ENCODE measurements around the gene SLC8A2.

Gene SLC8A2

DNA sequence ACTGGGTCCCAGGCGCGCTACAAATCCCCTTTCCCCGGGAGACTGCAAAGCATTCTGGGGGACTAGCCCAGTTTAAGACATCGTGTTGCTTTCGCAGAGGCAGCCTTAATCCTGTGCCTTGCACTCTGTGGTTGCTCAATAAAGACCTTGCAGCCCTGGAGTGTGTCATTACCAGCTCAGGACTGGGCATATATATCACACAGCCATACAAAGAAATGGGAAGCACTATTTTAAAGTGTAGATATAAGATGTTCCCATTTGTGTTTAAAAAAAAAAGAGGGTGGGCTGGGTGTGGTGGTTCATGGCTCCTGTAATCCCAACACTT lies 32.1 kb upstream of the SLC8A2 start:
- DNase-seq (ENCODE audit: low spot score): no peak

DNA sequence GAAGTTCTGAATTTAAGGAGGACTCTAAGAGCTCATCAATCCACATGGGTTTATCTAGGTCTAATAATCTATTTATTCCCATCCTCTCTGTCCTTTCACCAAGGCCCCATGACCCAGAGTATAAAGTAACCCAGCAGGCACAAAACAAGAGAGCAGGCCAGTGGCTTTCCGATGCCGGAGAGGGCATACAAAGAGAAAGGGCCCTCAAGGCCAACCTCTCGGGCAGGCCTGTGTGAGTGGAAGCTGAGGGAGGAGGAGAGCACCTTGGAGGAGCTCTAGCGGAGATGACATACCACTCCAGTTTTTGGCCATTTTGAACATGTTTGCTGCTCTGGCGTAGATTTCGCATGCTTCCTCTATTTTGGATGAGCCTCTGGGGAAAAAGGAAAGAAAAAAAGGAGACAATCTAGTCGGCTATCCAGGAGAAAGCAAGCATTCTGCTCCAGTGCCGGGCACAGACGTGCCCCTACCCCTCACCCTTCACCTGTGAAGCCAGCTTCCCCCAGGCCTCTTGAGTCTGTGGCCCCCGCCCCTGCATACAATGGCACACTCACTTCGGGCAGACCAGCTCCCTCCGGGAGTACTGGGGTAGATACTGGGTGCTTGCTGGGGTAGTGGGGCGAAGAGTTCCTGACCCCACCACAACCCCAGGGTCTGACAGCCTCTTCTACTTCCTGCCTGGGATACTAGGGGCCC lies 31.6 kb upstream of the SLC8A2 start:
- DNase-seq (ENCODE audit: low spot score): no peak

DNA sequence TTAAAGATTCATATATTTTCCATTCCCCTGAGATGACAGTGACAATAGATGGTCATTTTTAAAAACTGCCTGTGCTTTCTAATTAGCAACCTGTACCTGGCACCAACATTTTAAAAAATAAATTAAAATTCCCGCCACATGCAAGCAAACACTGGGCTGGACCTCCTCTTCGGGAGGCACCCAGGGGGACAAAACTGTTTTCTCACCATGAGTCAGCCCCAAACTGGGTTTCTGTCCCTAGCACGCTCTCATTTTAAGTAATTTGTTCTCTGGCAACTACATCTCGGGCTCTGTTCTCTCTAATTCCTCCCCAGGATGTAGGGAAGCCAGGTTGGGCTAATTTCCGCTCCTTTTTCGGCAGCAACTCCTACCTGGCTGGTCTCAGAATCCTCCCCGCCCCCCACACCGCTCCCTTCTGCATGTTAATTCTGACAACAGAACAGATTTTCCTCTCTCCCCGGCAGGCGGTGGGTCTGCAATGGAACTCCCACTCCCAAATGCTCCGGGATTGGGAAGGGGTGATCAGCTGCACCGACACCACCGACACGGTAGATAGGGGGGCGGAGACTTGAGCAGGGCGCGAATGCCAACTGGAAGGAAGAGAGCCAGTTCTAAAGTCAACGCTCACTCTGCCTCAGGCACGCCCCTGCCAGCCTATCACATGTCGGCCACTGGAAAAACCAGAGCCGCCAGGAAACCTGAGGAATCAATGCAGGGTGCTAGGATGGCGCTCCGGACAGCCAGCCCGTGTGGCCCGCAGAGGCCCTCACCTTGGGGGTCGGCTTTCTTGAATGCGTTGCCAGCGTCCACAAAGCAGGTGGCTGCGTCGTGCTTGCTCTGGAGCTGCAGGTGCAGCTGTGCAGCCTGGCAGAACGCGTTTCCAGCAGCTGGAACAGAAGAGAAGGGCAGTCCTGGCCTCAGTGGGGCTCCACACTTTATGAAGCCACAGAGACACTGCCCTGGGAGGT lies 28.5 kb upstream of the SLC8A2 start:
- no peak for DNase-seq (ENCODE audit: low spot score)

DNA sequence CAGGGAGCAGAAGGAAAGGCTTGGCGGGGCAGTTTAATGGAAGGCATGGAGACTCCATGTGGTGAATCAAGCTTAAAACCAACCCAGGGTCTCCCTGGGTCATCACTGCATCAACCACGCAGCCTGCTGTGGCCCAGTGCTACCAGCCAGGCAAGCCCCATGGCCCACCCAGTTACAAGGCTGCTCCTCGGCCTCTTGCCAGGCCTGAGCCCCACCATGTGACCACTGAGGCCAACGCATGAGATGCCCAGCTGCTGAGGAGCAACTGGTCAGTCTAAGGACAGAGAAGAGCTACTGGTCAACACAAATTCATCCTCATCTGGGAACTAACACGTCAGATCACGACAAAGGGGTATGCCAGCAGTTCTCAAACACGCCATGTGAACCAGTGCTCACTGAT lies 27.7 kb upstream of the SLC8A2 start:
- DNase-seq (ENCODE audit: low spot score): no peak

DNA sequence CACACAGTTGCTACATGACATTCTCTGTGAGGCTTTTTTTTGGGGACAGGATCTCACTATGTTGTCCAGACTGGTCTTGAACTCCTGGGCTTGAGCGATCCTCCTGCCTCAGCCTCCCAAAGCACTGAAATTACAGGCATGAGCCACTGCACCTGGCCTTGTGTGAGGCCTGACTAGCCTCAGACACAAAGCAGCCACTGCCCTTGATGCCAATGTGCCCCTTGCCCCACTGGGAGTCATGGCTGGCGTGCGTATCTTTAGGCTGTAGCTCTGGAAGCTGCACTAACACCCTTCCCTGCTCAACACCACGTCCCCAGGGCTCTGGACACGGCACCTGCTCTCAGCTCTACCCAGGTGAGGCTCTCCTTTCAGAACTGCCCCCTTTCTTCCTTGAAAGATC lies 26.9 kb upstream of the SLC8A2 start:
- DNase-seq (ENCODE audit: low spot score): no peak

DNA sequence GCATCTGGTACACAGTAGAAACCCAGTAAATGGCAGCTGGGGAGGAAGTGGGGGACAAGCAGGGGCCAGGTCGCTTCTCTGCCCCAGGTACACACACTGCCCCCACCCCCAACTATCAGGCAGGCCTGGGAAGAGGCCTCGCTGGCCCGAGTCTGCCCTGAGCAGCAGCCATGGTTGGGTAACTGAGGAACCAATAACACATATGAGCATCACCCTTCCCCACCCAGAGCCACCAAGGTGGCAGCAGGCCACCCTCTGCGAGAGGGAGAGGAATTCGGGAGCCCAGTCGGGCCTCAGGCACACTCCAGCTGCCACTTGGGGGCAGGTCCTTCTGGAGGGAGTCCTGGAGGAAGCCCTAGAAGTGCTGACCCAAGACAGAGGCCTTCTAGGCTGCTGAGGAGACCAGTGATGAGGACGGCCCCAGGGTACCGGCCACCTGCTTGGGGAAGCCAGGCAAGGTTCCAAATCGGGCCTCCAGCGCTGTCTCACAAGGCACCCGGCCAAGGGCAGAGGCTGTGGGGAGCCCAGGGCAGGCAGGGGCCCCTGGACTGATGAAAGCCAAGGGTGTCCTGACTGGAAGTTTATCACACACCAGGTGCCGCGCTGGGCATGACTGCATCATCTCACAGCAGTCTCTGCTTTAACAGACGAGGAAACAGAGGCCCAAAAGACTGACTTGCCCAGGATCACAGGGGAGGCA lies 26.3 kb upstream of the SLC8A2 start:
- DNase-seq (ENCODE audit: low spot score): no peak

DNA sequence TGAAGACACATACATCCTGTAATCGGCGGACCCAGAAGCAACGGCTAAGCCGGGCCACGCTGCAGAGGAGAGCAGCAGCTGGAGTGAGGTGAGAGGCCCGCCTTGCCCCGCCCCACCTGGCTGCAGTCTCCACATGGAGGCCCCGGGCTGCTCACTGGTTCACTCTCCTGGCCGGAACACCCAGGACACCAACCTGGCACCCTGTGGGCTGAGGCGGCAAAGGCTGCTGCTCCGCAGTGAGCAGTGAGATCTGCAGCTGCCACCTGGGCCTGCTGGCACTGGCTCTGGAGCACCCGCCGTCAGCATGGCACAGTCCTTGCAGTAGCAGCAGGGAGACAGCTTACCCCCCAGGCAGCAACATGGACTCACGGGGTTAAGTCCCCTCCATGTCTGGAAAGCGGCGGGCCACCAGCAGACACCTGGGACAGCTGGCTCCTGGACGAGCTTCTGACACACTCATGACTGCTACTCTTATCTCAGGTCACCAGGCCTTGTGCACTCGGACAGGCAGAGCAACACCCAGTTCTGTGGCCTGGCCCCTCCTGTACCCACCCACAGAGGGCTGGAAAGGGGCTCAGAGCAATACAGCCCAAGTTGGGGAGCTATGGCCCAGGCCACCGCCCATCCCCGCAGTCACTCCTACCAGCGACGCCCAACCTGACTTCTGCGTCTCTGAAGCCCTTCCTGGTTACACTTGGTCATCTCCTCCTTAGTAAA lies 25.5 kb upstream of the SLC8A2 start:
- DNase-seq (ENCODE audit: low spot score): no peak

DNA sequence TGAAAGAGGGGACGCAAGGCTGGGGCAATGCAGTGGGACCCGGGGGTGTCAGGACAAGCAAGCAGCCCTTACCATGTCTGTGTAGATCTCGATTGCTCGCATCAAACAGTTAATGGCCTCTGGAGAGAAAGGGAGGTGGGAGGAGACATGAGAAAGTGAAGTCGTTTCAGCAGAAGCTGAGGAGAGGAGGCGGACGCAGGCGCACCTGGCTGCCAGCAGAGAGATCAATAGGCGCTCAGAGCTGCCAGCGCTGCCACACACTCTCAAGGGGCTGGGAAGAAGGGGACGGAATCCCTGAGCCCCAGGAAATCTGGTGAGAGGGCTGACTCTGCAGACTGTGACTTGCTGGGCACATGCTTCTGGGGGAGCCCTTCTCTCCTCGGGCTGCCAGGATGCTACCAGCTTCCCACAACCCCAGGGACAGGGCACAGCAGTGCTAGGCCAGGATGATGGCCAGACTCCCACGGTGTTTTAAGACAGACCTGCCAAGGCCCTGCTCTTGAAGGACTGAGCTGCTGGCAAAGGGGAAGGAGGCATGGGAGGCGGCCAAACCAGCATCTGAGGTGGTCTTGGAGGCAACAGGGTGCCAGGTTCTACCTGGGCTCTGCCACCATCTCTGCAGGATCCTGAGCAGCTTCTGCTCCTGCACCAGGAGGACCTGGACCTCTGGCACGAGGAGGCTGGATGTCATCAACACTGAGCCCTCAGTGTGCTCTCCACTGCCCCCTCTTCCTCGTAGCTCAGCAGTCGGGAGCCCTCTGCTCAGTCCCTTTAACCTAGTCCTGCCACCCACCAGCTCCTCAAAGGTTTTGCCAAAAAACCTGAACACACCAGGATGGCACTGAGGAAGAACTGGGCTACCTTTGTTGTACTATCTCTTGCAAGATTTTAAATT lies 24.0 kb upstream of the SLC8A2 start:
- DNase-seq (ENCODE audit: low spot score): no peak

DNA sequence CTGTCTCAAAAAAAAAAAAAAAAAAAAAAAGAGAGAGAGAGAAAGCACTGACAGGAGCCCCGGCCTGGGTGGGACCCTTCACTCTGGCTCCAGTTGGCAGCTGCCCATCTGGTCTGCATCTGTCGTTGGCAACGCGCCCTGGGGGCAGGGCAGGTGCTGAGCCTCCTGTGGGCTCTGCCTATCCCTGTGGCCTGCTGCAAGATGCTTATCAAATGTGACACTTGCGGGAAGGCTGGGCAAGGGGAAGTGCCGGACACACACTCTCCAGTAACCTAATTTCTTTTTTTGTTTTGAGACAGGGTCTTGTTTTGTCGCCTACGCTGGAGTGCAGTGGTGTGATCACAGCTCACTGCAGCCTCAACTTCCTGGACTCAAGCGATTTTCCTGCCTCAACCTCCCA lies 23.0 kb upstream of the SLC8A2 start:
- no peak for DNase-seq (ENCODE audit: low spot score)

DNA sequence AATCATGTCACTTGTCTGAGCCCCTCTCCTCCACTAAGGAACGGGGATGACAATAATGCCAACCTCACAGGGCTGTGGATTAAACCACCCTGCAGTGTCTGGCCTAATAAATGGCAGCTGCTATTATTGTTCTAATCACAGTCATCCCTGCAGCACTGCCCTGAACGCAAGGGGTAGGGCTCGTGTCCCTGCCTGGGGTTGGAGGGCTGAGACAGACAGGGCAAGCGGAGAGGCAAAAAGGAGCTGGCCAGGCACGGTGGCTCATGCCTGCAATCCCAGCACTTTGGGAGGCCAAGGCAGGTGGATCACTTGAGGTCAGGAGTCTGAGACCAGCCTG lies 22.5 kb upstream of the SLC8A2 start:
- DNase-seq (ENCODE audit: low spot score): no peak

DNA sequence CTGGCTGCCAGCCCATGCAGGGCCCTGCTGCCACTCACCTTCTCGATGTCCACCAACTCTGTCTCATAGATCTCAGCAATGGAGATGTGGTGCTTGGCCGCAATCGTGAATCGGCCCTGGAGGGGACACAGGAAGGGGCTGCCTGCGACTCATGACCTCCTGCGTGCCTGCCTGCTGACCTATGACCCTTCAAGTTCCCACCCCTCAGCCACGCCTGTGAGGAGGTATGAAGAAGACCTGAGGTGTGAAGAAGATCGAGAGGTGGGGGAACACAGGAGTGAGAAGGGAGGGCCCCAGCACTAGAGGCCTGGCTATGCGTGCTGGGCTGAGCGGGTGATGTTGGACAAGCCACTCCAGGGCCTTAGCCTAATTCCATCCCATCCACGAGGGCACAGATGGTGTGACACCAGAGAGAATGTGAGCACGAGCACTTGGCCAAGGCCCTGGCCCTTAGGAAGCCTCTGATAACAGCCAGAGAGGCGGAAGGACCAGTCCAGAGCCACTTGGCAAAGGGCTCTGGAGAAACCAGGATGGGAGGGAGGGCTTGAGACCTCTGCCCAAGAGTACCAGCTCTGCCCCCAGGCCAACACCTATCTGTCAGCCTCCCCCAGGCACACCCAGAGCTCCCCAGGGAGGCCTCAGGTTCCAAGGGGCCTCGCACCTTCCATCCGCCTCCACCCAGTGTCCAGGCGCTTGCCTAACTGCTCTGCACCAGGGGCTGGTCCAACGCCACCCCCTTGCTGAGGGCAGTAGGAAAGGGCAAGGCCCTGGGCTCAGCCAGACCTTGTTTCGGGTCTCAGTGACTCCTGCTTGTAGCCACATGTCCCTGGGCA lies 21.9 kb upstream of the SLC8A2 start:
- no peak for DNase-seq (ENCODE audit: low spot score)

DNA sequence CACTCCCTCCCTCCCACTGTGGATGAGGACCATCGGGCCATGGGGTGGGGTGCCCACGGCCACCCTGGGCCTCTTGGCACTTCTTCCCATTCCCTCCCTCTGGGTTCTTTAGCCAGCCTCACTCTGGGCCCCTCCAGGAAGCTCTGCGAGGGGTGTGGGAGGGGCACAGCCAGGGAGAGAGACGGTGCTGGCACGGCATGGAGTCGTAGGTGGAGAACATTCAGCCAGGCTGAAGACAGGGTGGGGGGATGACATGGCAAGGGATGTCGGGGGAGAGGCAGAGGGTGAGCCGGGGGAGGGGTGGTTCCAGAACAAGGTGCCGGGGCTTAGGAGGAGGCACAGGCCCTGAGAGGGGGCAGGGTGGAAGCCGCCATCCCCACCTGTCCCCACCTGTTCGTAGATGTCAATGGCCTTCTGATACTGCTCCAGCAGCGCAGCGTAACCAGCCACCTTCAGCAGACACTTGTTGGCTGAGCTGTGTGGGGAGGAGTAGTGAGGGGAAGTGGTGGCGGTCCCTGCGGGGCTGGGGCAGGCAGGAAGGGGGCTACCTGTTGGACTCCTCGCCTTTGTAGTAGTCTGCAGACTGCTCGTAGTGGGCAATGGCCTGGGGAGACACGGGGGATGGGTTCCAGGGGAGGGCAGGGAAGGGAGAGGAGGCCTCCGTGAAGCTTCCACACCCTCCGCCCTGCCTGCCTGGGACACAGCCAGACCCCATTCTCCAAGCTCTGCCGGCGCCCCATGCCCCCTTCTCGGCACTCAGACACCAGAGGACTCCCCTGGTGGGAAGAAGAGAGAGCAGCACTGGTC lies 21.1 kb upstream of the SLC8A2 start:
- no peak for DNase-seq (ENCODE audit: low spot score)

DNA sequence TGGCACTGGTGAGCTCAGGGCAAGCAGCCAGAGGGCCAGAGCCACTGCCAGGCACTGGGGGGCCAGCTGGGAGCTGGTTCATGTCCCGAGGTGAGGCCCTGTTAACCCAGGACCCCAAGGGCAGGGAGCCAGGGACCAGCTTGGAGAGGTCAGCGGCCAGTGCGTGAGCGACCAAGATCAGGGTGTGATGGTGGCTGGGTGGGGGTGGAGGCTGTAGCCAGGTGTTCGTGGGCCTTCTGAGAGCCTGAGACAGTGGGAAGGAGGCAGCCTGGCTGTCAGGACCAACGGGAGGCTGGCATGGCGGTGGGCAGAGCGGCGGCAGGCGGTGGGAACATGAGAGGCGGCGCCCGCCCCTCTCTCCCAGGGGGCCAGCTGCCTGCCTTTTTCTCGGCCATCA lies 20.4 kb upstream of the SLC8A2 start:
- DNase-seq (ENCODE audit: low spot score): no peak

DNA sequence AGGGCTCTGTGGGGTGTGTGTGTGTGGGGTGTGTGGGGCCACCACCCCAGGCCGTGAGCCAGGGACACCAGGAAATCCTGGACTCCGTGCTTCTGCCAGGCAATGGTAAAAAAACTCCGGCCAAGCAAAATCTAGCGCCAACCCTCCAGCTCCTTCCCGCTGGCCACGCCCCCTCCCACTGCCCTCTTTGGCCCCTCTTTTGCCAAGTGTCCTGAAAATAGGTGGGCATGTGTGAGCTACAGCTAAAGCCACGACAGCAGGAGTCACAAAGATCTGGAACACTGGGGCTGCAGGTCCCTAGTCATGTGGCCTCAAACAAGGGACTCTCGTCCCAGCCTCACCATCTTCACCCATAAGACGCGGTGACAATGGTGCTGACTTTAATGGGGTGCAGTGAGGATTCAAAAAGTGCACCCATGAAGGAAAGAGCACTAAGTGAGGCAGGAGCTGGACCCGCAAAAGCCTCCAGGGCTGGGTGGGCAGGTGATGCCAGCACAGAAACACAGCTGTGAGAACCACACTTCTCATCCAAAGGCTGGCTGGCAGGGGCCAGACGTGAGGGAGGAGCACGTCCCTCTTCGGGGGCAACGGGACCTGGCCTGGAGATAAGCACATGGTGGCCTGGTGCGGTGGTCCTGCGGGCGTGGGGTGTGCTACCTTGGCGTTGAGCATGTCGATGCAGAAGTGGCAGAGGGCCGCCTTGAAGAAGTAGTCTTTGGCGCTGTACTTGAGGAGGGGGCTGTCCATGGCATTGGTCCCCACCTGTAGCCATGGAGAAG lies 19.9 kb upstream of the SLC8A2 start:
- no peak for DNase-seq (ENCODE audit: low spot score)

DNA sequence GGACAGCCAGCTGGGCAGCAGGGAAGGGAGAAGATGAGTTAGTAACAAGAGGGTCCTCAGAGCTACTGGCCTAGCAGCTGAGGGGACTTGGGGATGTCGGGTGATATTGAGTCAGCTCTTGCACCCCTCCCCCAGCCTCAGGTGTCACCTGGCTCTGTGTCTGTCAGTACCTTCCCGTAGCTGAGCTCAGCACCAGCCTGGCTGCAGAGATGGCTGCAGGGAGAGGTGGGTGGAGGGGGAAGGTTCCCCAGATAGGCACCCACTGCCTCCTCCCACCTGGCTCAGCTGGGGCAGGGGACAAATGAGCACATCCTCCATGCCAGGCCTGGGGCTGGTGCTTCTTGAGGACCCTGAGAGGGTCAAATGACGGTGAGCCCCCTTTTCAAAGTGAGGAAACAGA lies 19.2 kb upstream of the SLC8A2 start:
- no peak for DNase-seq (ENCODE audit: low spot score)

DNA sequence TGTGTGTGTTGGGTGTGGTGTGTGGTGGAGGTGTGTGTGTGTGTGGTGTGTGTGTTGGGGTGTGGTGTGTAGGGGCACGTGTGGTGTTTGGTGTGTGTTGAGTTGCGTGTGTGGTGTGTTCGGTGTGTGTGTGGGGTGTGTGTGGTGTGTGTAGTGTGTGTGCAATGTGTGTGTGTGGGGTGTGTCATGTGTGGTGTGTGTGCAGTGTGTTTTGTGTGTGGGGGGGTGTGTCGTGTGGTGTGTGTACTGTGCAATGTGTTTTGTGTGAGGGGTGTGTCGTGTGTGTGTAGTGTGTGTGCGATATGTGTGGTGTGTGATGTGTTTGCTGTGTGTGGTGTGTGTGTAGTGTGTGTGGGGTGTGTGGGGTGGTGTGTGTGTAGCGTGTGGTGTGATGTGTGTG lies 18.3 kb upstream of the SLC8A2 start:
- no peak for DNase-seq (ENCODE audit: low spot score)

DNA sequence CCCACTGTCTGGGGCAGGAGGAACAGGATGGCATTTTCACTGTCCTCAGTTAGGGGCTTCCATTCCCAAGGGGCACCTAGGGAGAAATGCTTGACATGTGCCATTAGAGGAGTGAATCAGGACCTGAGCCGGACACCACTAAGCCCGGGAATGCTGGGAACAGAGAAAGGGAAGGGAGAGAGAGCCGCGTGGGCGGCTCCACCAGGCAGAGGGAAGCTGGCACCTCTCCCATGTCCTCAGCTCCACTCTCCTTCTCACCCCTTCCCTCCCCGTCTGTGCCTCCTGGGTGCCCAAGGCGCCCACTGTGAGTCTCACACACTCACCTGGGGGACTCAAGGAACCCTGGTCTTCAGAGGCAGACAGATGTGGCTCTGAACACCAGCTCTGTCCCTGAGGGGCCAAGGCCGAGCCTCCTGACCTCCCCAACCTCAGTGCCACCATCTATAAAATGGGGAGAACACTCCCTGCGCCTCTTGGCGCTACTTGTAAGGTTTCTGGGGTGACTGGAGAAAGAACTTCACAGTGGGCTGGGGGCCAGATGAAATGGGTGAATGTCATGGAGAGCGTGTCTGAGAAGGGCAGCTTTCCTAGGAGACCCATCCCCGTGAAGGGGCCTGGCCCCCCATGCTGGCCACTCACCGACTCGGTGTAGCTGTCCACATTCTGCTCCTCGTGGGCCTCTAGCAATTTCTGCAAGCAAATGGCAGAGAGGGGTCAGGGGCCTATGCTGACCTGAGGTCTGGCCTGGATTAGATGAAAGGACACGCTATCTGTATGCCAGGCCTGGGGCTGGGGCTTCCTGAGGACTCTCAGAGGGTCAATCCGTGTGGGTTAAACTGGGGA lies 17.6 kb upstream of the SLC8A2 start:
- DNase-seq (ENCODE audit: low spot score): no peak
